ENCODE measurements around the gene SLC37A1.

The SLC37A1 gene

GRCh38 chr21:42541618-42542017 lies 28.0 kb downstream of the SLC37A1 start:
- no peaks in the 10 kb centered on the region for H3K9me3 ChIP-seq (ENCODE audit: insufficient read depth, low read depth, low read length)
- H3K4me3 ChIP-seq (ENCODE audit: low read length, poor library complexity, severe bottlenecking) = no peak overlapping the region
- no peak overlapping the region for H2AFZ ChIP-seq (ENCODE audit: low read length)
- H4K20me1 ChIP-seq (ENCODE audit: insufficient read depth, low read length, poor library complexity, severe bottlenecking) = peaks cover 3% of the 10 kb centered on the region
- no peak overlapping the region for H3K4me2 ChIP-seq (ENCODE audit: low read depth, low read length, poor library complexity, severe bottlenecking)
- no peaks in the 10 kb centered on the region for H3K27me3 ChIP-seq (ENCODE audit: insufficient read depth, low read length, poor library complexity, severe bottlenecking)
- H3K9ac ChIP-seq (ENCODE audit: low read depth, low read length, poor library complexity, severe bottlenecking) = no peak overlapping the region
- H3K9me2 ChIP-seq (replicated peaks; ENCODE audit: low read depth, low read length) = no peaks in the 10 kb centered on the region
- no peak for TF ChIP-seq EZH2phosphoT487 (IDR thresholded peaks at IDR 0.05; ENCODE audit: borderline replicate concordance)
- TF ChIP-seq CTCF (conservative IDR thresholded peaks at IDR 0.05; ENCODE audit: low read length) = no peak
- no peaks in the 10 kb centered on the region for H3F3A ChIP-seq (ENCODE audit: low read depth)
- H3K4me1 ChIP-seq (ENCODE audit: insufficient read depth, low read length, poor library complexity, severe bottlenecking) = no peaks in the 10 kb centered on the region
- peaks cover 98% of the 10 kb centered on the region; the same call in 1 of the 2 replicates for H3K36me3 ChIP-seq (ENCODE audit: insufficient read depth, low read length)
- H3K79me2 ChIP-seq (ENCODE audit: insufficient read depth, low read length) = peaks cover 6% of the 10 kb centered on the region; the same call in 1 of the 2 replicates

GRCh38 chr21:42542196-42542595 lies 28.5 kb downstream of the SLC37A1 start:
- Histone ChIP-seq H3K4me1 (ENCODE audit: insufficient read depth, low read length, poor library complexity, severe bottlenecking) (no peaks in the 10 kb centered on the region), H2AFZ (ENCODE audit: low read length) (no peak overlapping the region), H3K27me3 (ENCODE audit: insufficient read depth, low read length, poor library complexity, severe bottlenecking) (no peaks in the 10 kb centered on the region), H3K9me3 (ENCODE audit: insufficient read depth, low read depth, low read length) (no peaks in the 10 kb centered on the region), H3K4me2 (ENCODE audit: low read depth, low read length, poor library complexity, severe bottlenecking) (no peak overlapping the region), H3F3A (ENCODE audit: low read depth) (no peaks in the 10 kb centered on the region), H3K4me3 (ENCODE audit: low read length, poor library complexity, severe bottlenecking) (no peak overlapping the region), H3K79me2 (ENCODE audit: insufficient read depth, low read length) (peaks cover 6% of the 10 kb centered on the region; the same call in 1 of the 2 replicates), H3K9ac (ENCODE audit: low read depth, low read length, poor library complexity, severe bottlenecking) (no peak overlapping the region), H4K20me1 (ENCODE audit: insufficient read depth, low read length, poor library complexity, severe bottlenecking) (peaks cover 3% of the 10 kb centered on the region), H3K36me3 (ENCODE audit: insufficient read depth, low read length) (peaks cover 98% of the 10 kb centered on the region; the same call in 1 of the 2 replicates), H3K9me2 (replicated peaks; ENCODE audit: low read depth, low read length) (no peaks in the 10 kb centered on the region)
- TF ChIP-seq EZH2phosphoT487 (IDR thresholded peaks at IDR 0.05; ENCODE audit: borderline replicate concordance) (no peak), CTCF (conservative IDR thresholded peaks at IDR 0.05; ENCODE audit: low read length) (no peak)

GRCh38 chr21:42542596-42542995 lies 28.9 kb downstream of the SLC37A1 start:
- H3F3A ChIP-seq (ENCODE audit: low read depth) = no peaks in the 10 kb centered on the region
- H3K9me3 ChIP-seq (ENCODE audit: insufficient read depth, low read depth, low read length) = no peaks in the 10 kb centered on the region

More at GRCh38 chr21:42542596-42542995, 28.9 kb downstream of the SLC37A1 start:
- Histone ChIP-seq H3K9ac (ENCODE audit: low read depth, low read length, poor library complexity, severe bottlenecking) (no peak overlapping the region), H3K4me1 (ENCODE audit: insufficient read depth, low read length, poor library complexity, severe bottlenecking) (no peaks in the 10 kb centered on the region), H3K79me2 (ENCODE audit: insufficient read depth, low read length) (peaks cover 4% of the 10 kb centered on the region; the same call in 1 of the 2 replicates), H3K4me3 (ENCODE audit: low read length, poor library complexity, severe bottlenecking) (no peak overlapping the region), H3K4me2 (ENCODE audit: low read depth, low read length, poor library complexity, severe bottlenecking) (no peak overlapping the region), H3K36me3 (ENCODE audit: insufficient read depth, low read length) (peaks cover 98% of the 10 kb centered on the region; the same call in 1 of the 2 replicates), H3K27me3 (ENCODE audit: insufficient read depth, low read length, poor library complexity, severe bottlenecking) (no peaks in the 10 kb centered on the region), H4K20me1 (ENCODE audit: insufficient read depth, low read length, poor library complexity, severe bottlenecking) (peaks cover 3% of the 10 kb centered on the region), H3K9me2 (replicated peaks; ENCODE audit: low read depth, low read length) (no peaks in the 10 kb centered on the region), H2AFZ (ENCODE audit: low read length) (no peak overlapping the region)
- no peak for TF ChIP-seq EZH2phosphoT487 (IDR thresholded peaks at IDR 0.05; ENCODE audit: borderline replicate concordance)
- no peak for TF ChIP-seq CTCF (conservative IDR thresholded peaks at IDR 0.05; ENCODE audit: low read length)

Data from Loucy (cell line).